ENCODE measurements around the gene C3orf49. TPM values are rescaled to one million over a fixed set of nuclear protein-coding genes. Genes with fewer than 3 reads are reported as not detected.

The C3orf49 gene
- total RNA-seq, 1 experiment from 2014 or later, result not detected

- CTCF ChIA-PET, result no interaction called here
- Histone ChIP-seq H3K36me3 (ENCODE audit: low read depth, low read length) (no peaks in the 10 kb centered on the region), H3K27ac (ENCODE audit: low read length) (no peak overlapping the region), H3K79me2 (ENCODE audit: low read length) (peaks cover 36% of the 10 kb centered on the region), H3K9ac (ENCODE audit: low read length) (no peak overlapping the region), H3K9me2 (replicated peaks; ENCODE audit: low read length) (no peaks in the 10 kb centered on the region), H4K20me1 (ENCODE audit: low read length) (no peaks in the 10 kb centered on the region), H2AFZ (ENCODE audit: low read length) (no peak overlapping the region), H3K4me2 (ENCODE audit: low read length) (no peak overlapping the region), H3K9me3 (ENCODE audit: low read length) (no peaks in the 10 kb centered on the region), H3K4me3 (ENCODE audit: low read length) (no peak overlapping the region), H3F3A (ENCODE audit: low read length, unreplicated experiment) (no peaks in the 10 kb centered on the region), H3K4me1 (ENCODE audit: insufficient read depth, low read length) (peaks cover 3% of the 10 kb centered on the region), H3K27me3 (ENCODE audit: low read length) (no peaks in the 10 kb centered on the region)
- DNase-seq, result no peak
- TF ChIP-seq EZH2phosphoT487 (IDR thresholded peaks at IDR 0.05; ENCODE audit: borderline replicate concordance, low read length), result no peak
- TF ChIP-seq CTCF (conservative IDR thresholded peaks at IDR 0.05; ENCODE audit: low read depth, low read length), result no peak
- BruUV-seq (replicated peaks), result no TSS peak
- intact Hi-C loops (cut with micrococcal nuclease), result no loop called here
- POLR2A ChIA-PET (ENCODE audit: unreplicated experiment), result no interaction called here
- peak; percentile 79 for ATAC-seq
Measured at GRCh38 chr3:63877737-63878393, 58.8 kb downstream of the C3orf49 start.

GRCh38 chr3:63878394-63879060, 59.4 kb downstream of the C3orf49 start:
- no peak for ATAC-seq
- intact Hi-C loops (cut with micrococcal nuclease), result no loop called here

More at GRCh38 chr3:63878394-63879060, 59.4 kb downstream of the C3orf49 start:
- Histone ChIP-seq H3K27ac (ENCODE audit: low read length) (no peak overlapping the region), H3K79me2 (ENCODE audit: low read length) (peaks cover 29% of the 10 kb centered on the region), H3K27me3 (ENCODE audit: low read length) (no peaks in the 10 kb centered on the region), H3F3A (ENCODE audit: low read length, unreplicated experiment) (no peaks in the 10 kb centered on the region), H3K9ac (ENCODE audit: low read length) (no peak overlapping the region), H2AFZ (ENCODE audit: low read length) (no peak overlapping the region), H3K4me1 (ENCODE audit: insufficient read depth, low read length) (no peaks in the 10 kb centered on the region), H3K36me3 (ENCODE audit: low read depth, low read length) (no peaks in the 10 kb centered on the region), H3K4me2 (ENCODE audit: low read length) (no peak overlapping the region), H3K9me3 (ENCODE audit: low read length) (no peaks in the 10 kb centered on the region), H4K20me1 (ENCODE audit: low read length) (no peaks in the 10 kb centered on the region), H3K4me3 (ENCODE audit: low read length) (no peak overlapping the region), H3K9me2 (replicated peaks; ENCODE audit: low read length) (no peaks in the 10 kb centered on the region)
- no peak for DNase-seq
- no peak for TF ChIP-seq EZH2phosphoT487 (IDR thresholded peaks at IDR 0.05; ENCODE audit: borderline replicate concordance, low read length)
- TF ChIP-seq CTCF (conservative IDR thresholded peaks at IDR 0.05; ENCODE audit: low read depth, low read length), result no peak
- TF ChIP-seq EZH2 (IDR thresholded peaks at IDR 0.05; ENCODE audit: low read length, unreplicated experiment), result no peak
- no TSS peak for BruUV-seq (replicated peaks)
- POLR2A ChIA-PET (ENCODE audit: unreplicated experiment), result no interaction called here
- CTCF ChIA-PET, result no interaction called here

All from PC-3 (cell line).